GM21723 (cell line): ENCODE measurements around the gene PSG3.
"Not testable (repeated sequence)": the region's sequence is repeated elsewhere in the genome, so short reads cannot be mapped to it uniquely, and the experiment has no call there.

Source experiments
- ATAC-seq: cut with Tn5 transposase; IDR thresholded peaks from one replicate; pipeline ENCODE4 v1.9.1; 2021; ENCODE audit warnings: mild to moderate bottlenecking, moderate library complexity; ENCODE audit not compliant: unreplicated experiment

Gene PSG3

GRCh38 chr19:42695811-42696503 is 44.3 kb downstream of the PSG3 start:
- no peak for ATAC-seq

DNA sequence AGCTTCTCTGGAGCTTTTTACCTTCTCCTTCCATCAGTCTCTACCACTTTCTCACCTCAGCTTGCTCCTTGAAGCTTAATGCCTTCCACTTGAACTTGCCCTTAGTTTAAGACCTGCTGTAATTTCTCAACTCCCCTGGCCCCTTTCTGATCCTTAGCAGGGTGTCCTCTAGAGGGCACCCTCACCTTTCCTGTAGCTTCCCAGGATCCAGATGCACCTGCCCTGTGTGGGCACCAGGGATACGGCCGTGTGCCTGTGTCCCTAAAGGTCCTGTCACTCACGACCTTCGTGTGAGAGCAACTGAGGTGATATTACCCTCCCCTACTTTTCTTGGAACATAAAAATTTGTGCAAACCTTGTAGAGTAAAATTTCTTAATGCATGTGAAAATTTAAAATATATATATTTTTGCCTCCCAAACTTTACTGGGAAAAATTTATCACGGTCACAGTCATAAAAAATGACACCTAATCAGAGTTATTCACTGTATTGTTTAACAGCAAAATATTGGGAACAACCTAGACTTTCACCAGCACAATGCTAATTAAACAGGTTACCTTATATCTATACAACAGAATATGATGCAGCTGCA is 46.4 kb downstream of the PSG3 start:
- no peak for ATAC-seq

DNA sequence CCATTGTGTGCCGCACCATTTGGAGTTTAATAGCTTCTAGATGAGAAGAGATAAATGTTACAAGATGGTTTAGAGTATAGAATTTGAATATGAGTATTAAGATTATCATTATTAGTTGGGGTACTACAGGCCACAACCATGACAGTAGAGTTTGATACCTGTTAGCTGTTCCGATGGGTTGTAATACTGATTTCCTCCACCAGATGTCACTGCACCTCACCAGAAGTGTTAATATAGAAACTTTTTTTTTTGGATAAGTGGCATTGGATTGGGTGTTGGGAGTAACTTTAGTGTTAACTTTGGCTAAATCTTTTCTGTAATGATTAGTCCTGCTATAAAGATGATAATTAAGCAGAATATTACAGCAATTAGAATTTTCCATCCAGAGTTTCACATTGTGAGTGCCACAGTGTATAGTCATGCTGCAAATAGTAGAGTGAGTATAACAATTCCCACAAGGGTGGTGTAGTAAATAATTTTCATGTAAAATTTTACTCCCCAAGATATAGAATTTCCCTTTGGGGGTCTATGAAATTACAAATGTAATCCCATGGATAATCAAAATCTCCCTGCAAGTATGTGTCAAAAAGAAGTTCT is 56.3 kb downstream of the PSG3 start:
- ATAC-seq: no peak

- ATAC-seq: not testable (repeated sequence)
Observed at GRCh38 chr19:42676326-42676725, 64.0 kb downstream of the PSG3 start.

GRCh38 chr19:42674549-42674948 is 65.7 kb downstream of the PSG3 start:
- not testable (repeated sequence) for ATAC-seq
